AG10803 (cell line): ENCODE results near the gene DPF3.

Source experiments
- DNase-seq: peaks from one replicate; pipeline ENCODE4 v3.0.0; 2010; ENCODE audit warnings: low read depth
- H3K4me3 ChIP-seq: 2 replicates; pipeline ENCODE4 v1.5.1; 2011; ENCODE audit warnings: mild to moderate bottlenecking, low read length, control low read depth
- TF ChIP-seq, protein P1 (sequence below): conservative IDR thresholded peaks from 2 replicates; pipeline ENCODE4 v1.5.1; 2011; ENCODE audit warnings: mild to moderate bottlenecking, low read length, control low read depth, inconsistent platforms

DPF3 gene

DNA sequence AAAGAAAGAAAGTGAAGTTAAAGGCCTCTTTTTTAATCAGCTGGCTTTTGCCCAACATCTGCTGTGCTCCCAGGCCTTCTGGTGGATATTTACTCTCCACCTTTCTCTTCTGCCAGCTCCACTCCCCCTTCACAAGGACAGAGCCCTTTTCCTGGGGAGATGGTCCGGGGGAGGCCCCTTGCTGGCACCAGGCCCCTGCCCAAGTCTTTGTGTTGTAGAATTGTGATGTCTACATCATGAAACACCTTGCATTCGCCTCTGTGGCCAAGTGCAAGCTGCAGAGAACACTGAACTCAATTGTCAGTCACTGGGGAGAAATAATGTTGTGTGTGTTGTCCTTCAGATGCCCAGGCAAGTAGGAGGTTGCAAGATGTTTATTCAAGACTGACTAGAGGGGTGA, 150.3 kb downstream of the DPF3 start:
- peak; percentile 7 for DNase-seq
- TF ChIP-seq, protein P1, sequence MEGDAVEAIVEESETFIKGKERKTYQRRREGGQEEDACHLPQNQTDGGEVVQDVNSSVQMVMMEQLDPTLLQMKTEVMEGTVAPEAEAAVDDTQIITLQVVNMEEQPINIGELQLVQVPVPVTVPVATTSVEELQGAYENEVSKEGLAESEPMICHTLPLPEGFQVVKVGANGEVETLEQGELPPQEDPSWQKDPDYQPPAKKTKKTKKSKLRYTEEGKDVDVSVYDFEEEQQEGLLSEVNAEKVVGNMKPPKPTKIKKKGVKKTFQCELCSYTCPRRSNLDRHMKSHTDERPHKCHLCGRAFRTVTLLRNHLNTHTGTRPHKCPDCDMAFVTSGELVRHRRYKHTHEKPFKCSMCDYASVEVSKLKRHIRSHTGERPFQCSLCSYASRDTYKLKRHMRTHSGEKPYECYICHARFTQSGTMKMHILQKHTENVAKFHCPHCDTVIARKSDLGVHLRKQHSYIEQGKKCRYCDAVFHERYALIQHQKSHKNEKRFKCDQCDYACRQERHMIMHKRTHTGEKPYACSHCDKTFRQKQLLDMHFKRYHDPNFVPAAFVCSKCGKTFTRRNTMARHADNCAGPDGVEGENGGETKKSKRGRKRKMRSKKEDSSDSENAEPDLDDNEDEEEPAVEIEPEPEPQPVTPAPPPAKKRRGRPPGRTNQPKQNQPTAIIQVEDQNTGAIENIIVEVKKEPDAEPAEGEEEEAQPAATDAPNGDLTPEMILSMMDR = no peak
- H3K4me3 ChIP-seq = no peak overlapping the region

DNA sequence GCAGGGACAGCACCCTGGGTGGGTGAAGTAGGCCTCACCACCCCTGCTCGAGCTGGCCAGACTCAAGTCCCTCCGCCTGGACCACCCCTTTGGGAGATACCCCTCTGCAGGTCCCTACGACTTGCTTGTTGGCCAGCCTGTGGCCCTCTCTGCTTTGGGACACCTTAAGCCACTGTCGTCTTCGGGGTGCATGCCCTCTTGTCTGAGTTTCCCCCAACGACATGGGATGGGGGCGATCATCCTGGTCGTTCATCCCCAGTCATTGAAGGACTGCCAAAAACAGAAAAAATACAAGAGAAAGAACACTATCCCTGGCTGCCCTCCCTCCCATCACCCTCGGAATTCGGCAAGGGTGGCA, 151.1 kb downstream of the DPF3 start:
- no peak for DNase-seq
- H3K4me3 ChIP-seq = no peak overlapping the region
- TF ChIP-seq, protein P1 = no peak

DNA sequence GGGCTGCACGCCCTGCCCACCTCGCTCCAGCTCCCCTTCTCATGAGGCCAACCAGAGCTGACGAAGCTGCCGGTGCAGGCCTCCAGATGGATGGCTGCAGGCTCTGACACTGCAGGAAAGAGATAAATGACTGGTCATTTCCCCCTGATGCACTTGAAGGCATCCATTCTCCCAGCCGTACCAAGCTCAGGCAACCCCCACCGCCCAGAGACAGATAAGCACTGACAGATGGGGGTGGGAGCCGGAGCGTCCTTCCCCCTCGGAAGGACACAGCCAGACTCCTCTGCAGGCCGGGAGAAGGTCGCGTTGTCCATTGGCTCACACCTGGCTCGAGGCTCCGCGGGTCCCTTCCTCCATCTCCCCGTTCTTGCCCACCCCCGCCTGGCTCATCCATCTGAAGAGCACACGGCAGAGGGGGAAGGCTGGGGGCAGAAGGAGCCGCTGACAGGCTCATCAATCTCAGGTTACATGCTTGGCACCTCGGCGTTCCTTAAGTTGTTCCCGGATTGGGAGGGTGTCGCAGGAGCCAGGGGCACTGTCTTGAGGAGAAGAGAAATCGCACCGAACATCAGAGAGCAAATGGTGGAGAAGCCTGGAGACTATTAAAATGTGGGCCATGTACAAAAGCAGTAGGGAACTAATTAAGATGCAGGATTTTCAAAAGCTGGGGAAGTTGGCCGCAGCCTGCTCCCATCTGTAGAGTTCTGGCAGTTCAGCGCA, 151.6 kb downstream of the DPF3 start:
- H3K4me3 ChIP-seq = no peak overlapping the region
- DNase-seq = no peak
- TF ChIP-seq, protein P1 = no peak

DNA sequence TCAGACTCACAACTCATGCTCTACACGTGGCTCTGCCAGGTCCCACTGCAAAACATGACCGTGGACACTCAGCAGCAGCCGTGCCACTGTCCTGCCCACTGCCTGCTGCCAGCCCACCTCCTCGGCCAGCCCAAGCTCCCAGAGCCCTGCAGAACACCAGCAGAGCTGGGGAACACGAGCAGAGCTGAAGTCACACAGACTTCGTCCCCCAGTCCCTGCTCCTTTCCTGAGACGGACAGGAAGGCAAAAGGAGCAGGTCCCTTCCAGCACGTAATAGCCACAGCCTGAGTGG, 152.1 kb downstream of the DPF3 start:
- DNase-seq = no peak
- TF ChIP-seq, protein P1 = no peak
- H3K4me3 ChIP-seq = no peak overlapping the region

DNA sequence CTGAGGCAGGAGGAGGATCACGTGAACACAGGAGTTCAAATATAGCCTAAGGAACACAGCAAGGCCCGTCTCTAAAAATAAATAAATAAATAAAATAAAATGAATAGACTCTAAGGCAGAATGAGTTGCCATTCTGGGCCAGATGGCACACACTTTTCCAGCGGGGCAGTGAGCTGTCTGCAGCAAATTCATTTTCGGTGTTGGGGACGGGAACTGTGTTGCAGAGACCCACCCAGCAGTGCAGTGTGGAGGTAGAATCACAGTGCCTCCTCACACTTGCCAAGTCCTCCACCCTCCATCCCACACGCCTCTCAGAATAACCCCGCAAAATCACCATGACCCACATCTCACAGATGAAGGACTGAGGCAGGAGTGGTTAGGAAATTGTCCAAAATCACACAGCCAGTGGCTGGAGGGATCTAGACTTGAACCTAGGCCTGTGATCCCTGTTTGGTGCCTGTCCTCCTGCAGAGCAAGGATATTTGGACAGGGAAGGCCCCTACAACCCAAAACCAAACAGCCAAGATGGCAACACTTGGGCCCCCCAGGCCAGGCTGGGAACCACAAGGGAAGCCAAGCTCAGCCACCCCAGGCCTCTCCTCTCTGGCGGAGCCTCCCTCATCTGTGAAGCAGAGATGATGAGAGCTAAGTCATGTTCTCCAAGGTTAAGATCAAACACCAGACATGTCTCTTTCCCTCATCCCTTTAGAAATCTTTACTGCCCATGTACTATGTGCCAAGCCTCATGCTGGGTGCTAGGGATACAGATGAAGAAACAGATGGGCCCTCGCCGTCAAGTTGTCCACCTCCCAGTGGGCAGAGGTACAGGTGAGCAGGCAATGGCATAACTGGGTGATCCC, 152.7 kb downstream of the DPF3 start:
- DNase-seq = no peak
- H3K4me3 ChIP-seq = no peak overlapping the region
- TF ChIP-seq, protein P1 = no peak

DNA sequence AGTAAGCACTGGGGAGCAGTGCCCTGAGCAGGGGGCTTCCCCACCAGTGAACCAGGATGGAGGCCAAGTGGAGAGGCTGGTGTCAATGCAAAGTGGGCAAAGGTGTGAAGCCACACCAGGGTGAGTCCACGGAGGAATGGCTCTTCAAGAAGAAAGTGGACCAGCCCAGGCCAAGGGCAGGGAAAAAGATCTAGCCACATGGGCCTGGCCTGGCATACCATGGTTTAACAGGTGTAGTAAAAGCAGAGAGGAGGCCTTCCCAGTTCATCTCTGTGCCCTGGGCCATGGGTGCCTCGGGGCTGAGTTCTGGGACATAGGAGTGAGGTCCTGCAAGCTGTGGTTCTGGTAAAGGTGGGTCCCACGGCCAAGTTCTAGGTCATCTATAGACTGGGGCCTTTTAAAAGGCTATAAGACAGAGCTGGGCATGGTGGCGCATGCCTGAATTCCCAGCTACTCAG, 153.4 kb downstream of the DPF3 start:
- H3K4me3 ChIP-seq = no peak overlapping the region
- TF ChIP-seq, protein P1 = no peak
- no peak for DNase-seq
